HepG2 (cell line): ENCODE data around the gene LHX3. TPM values are rescaled to one million over a fixed set of nuclear protein-coding genes. Genes with fewer than 3 reads are reported as not detected.

Source experiments
- CHD2 ChIP-seq: IDR thresholded peaks from 2 replicates; pipeline ENCODE4 v1.6.1; 2011; ENCODE audit warnings: low read depth, low read length, improper control_type of control experiment
- ERF ChIP-seq: IDR thresholded peaks from 2 replicates; pipeline ENCODE4 v1.6.1; 2018; ENCODE audit warnings: missing biosample characterization, missing genetic modification reagents
- NCOA1 ChIP-seq: sonication (generic); formaldehyde crosslinking; IDR thresholded peaks from 2 replicates; pipeline ENCODE4 v1.9.0; 2021; ENCODE audit warnings: missing genetic modification reagents
- RFX3 ChIP-seq: IDR thresholded peaks from 2 replicates; pipeline ENCODE4 v1.6.1; 2016; ENCODE audit warnings: missing biosample characterization, missing genetic modification reagents
- SOX5 ChIP-seq: IDR thresholded peaks from 2 replicates; pipeline ENCODE4 v1.6.1; 2016; ENCODE audit warnings: borderline replicate concordance
- SSRP1 ChIP-seq: IDR thresholded peaks from 2 replicates; pipeline ENCODE4 v1.6.1; 2016; ENCODE audit warnings: control low read depth
- ZBTB37 ChIP-seq: sonication (generic); formaldehyde crosslinking; IDR thresholded peaks from 2 replicates; pipeline ENCODE4 v1.4.0; 2020; ENCODE audit warnings: mild to moderate bottlenecking, missing genetic modification reagents
- ZBTB49 ChIP-seq: sonication (generic); formaldehyde crosslinking; IDR thresholded peaks from 2 replicates; pipeline ENCODE4 v1.4.0; 2020; ENCODE audit warnings: missing genetic modification reagents, borderline replicate concordance
- ZFY ChIP-seq: sonication (generic); formaldehyde crosslinking; IDR thresholded peaks from 2 replicates; pipeline ENCODE4 v1.4.0; 2020; ENCODE audit warnings: missing genetic modification reagents
- ZNF510 ChIP-seq: sonication (generic); formaldehyde crosslinking; IDR thresholded peaks from 2 replicates; pipeline ENCODE4 v1.4.0; 2020; ENCODE audit warnings: low read depth, mild to moderate bottlenecking, missing genetic modification reagents
- polyA plus RNA-seq, 8 experiments: library from polyadenylated mRNA; depleted of rRNA in 3 of 8; stranded (reverse) in 7 of 8; unstranded in 1 of 8; fragments of >200 nt; fragmentation: Illumina TruSeq in 4 of 8; extraction: Trizol in 4 of 8; gene quantifications; 2 replicates each; pipeline versions ENCODE4 v1.2.1 to v1.2.3, GENCODE V29; 2011 to 2016; ENCODE audit warnings: low read depth in 4 of 8, missing spikeins in 1 of 8, mixed read lengths in 1 of 8; ENCODE audit not compliant: insufficient read depth in 1 of 8
- total RNA-seq, 5 experiments: library from RNA; depleted of rRNA; stranded (reverse); fragments of >200 nt; fragmentation: Illumina TruSeq; extraction: Trizol; gene quantifications; 2 replicates each; pipeline ENCODE4 v1.2.3, GENCODE V29; 2016; ENCODE audit warnings: low read depth in 1 of 5
- TF ChIP-seq, protein P1 (sequence below): sonication (generic); formaldehyde crosslinking; IDR thresholded peaks from 2 replicates; pipeline ENCODE4 v1.4.0; 2020; ENCODE audit warnings: missing genetic modification reagents
- TF ChIP-seq, protein P2 (sequence below): sonication (generic); formaldehyde crosslinking; IDR thresholded peaks from 2 replicates; pipeline ENCODE4 v1.4.0; 2020; ENCODE audit warnings: mild to moderate bottlenecking, missing genetic modification reagents

LHX3 gene
- total and polyA plus RNA-seq, 2 of the 13 experiments (the other 11 are each of a cell fraction or from before 2014, with no cell fraction given): not detected

DNA sequence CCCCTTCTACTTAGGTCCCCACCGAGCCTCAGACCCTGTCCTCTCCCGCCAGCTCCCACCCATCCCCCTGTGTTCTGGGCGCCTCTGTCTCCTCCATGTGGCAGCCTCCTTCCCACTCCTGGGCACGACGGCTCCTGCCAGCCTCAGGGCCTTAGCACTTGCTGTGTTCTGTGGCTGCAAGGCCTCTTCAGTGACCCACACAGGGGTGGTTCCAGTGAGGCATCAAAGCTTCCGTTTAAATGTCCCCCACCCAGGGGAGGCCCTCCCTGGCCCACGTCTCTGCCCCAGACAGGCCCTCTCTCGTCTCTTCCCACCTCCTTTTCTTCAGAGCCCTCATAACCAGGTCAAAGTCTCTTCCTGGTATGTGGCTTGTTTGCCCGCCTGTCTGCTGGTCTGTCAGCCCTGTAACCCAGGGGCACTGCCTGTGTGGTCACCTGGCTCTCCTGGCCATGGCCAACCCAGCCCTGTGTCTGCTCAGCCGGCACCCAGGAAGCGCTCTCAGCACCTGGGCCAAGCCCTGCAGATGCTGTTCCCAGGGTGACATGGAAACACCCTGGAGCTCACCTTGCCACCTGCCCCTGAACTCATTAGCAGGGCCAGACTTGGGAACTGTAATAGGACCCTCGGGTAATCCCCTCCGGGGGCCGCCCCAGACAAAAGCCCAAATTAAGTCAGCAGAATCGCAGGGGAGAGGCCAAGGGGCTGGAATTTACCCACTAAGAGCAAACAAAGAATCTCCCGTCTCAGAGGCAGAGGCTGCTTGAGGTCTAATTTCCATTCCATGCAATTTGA, 33.7 kb downstream of the LHX3 start (continued):
- TF ChIP-seq NCOA1 (CRISPR knock-in tag) (no peak), ZBTB49 (CRISPR knock-in tag) (no peak), ZFY (no peak), RFX3 (CRISPR knock-in tag) (no peak), CHD2 (no peak), ZNF510 (CRISPR knock-in tag) (no peak), ZBTB37 (no peak), ERF (no peak), SSRP1 (no peak), SOX5 (CRISPR knock-in tag) (no peak)
- TF ChIP-seq, protein P1, sequence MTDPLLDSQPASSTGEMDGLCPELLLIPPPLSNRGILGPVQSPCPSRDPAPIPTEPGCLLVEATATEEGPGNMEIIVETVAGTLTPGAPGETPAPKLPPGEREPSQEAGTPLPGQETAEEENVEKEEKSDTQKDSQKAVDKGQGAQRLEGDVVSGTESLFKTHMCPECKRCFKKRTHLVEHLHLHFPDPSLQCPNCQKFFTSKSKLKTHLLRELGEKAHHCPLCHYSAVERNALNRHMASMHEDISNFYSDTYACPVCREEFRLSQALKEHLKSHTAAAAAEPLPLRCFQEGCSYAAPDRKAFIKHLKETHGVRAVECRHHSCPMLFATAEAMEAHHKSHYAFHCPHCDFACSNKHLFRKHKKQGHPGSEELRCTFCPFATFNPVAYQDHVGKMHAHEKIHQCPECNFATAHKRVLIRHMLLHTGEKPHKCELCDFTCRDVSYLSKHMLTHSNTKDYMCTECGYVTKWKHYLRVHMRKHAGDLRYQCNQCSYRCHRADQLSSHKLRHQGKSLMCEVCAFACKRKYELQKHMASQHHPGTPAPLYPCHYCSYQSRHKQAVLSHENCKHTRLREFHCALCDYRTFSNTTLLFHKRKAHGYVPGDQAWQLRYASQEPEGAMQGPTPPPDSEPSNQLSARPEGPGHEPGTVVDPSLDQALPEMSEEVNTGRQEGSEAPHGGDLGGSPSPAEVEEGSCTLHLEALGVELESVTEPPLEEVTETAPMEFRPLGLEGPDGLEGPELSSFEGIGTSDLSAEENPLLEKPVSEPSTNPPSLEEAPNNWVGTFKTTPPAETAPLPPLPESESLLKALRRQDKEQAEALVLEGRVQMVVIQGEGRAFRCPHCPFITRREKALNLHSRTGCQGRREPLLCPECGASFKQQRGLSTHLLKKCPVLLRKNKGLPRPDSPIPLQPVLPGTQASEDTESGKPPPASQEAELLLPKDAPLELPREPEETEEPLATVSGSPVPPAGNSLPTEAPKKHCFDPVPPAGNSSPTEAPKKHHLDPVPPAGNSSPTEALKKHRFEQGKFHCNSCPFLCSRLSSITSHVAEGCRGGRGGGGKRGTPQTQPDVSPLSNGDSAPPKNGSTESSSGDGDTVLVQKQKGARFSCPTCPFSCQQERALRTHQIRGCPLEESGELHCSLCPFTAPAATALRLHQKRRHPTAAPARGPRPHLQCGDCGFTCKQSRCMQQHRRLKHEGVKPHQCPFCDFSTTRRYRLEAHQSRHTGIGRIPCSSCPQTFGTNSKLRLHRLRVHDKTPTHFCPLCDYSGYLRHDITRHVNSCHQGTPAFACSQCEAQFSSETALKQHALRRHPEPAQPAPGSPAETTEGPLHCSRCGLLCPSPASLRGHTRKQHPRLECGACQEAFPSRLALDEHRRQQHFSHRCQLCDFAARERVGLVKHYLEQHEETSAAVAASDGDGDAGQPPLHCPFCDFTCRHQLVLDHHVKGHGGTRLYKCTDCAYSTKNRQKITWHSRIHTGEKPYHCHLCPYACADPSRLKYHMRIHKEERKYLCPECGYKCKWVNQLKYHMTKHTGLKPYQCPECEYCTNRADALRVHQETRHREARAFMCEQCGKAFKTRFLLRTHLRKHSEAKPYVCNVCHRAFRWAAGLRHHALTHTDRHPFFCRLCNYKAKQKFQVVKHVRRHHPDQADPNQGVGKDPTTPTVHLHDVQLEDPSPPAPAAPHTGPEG: no peak
- TF ChIP-seq, protein P2, sequence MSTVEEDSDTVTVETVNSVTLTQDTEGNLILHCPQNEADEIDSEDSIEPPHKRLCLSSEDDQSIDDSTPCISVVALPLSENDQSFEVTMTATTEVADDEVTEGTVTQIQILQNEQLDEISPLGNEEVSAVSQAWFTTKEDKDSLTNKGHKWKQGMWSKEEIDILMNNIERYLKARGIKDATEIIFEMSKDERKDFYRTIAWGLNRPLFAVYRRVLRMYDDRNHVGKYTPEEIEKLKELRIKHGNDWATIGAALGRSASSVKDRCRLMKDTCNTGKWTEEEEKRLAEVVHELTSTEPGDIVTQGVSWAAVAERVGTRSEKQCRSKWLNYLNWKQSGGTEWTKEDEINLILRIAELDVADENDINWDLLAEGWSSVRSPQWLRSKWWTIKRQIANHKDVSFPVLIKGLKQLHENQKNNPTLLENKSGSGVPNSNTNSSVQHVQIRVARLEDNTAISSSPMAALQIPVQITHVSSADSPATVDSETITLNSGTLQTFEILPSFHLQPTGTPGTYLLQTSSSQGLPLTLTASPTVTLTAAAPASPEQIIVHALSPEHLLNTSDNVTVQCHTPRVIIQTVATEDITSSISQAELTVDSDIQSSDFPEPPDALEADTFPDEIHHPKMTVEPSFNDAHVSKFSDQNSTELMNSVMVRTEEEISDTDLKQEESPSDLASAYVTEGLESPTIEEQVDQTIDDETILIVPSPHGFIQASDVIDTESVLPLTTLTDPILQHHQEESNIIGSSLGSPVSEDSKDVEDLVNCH (CRISPR knock-in tag): no peak
